Right kidney (tissue), 9 donors: Measurements from ENCODE around the gene SMARCA1.
A peak's percentile ranks its signal among the peaks of the same experiment; 100 is the strongest.
"Not testable (repeated sequence)": the region's sequence is repeated elsewhere in the genome, so short reads cannot be mapped to it uniquely, and the experiment has no call there.

Experiments
- DNase-seq: peaks from one replicate; pipeline ENCODE4 v3.0.0-alpha.2; 2016
- long read RNA-seq, 8 donors: transcript quantifications; one replicate each; lab custom pipeline, GENCODE V29; 2026

Gene SMARCA1, protein sequence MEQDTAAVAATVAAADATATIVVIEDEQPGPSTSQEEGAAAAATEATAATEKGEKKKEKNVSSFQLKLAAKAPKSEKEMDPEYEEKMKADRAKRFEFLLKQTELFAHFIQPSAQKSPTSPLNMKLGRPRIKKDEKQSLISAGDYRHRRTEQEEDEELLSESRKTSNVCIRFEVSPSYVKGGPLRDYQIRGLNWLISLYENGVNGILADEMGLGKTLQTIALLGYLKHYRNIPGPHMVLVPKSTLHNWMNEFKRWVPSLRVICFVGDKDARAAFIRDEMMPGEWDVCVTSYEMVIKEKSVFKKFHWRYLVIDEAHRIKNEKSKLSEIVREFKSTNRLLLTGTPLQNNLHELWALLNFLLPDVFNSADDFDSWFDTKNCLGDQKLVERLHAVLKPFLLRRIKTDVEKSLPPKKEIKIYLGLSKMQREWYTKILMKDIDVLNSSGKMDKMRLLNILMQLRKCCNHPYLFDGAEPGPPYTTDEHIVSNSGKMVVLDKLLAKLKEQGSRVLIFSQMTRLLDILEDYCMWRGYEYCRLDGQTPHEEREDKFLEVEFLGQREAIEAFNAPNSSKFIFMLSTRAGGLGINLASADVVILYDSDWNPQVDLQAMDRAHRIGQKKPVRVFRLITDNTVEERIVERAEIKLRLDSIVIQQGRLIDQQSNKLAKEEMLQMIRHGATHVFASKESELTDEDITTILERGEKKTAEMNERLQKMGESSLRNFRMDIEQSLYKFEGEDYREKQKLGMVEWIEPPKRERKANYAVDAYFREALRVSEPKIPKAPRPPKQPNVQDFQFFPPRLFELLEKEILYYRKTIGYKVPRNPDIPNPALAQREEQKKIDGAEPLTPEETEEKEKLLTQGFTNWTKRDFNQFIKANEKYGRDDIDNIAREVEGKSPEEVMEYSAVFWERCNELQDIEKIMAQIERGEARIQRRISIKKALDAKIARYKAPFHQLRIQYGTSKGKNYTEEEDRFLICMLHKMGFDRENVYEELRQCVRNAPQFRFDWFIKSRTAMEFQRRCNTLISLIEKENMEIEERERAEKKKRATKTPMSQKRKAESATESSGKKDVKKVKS
- long read RNA-seq, donor 1, partial matches to known transcripts: 52 of 53 reads
- long read RNA-seq, donor 1, other reads (novel, unspliced or antisense): 0 of 53 reads
- long read RNA-seq, donor 2, partial matches to known transcripts: 8 of 12 reads
- long read RNA-seq, donor 2, other reads (novel, unspliced or antisense): 0 of 12 reads
- long read RNA-seq, donor 3, partial matches to known transcripts: 0 of 1 reads
- long read RNA-seq, donor 3, other reads (novel, unspliced or antisense): 0 of 1 reads
- long read RNA-seq, donor 4, partial matches to known transcripts: 13 of 17 reads
- long read RNA-seq, donor 4, other reads (novel, unspliced or antisense): 0 of 17 reads
- long read RNA-seq, donor 5, partial matches to known transcripts: 10 of 13 reads
- long read RNA-seq, donor 5, other reads (novel, unspliced or antisense): 0 of 13 reads
- long read RNA-seq, donor 6, partial matches to known transcripts: 14 of 15 reads
- long read RNA-seq, donor 6, other reads (novel, unspliced or antisense): 0 of 15 reads
- long read RNA-seq, donor 7, partial matches to known transcripts: 16 of 19 reads
- long read RNA-seq, donor 7, other reads (novel, unspliced or antisense): 0 of 19 reads
- long read RNA-seq, donor 8, transcript SMARCA1-201 (25 exons, 3,564 nt): major isoform, 6 of 21 reads
- long read RNA-seq, donor 8, partial matches to known transcripts: 14 of 21 reads
- long read RNA-seq, donor 8, other reads (novel, unspliced or antisense): 0 of 21 reads

- DNase-seq: peak; percentile 82
Measured at GRCh38 chrX:129523079-129523911, at the start of gene SMARCA1. TSS of gene SMARCA1 (minus strand) at chrX:129523490. CDS start at chrX:129523370, 120 bp downstream.

GRCh38 chrX:129572422-129572821 lies 49.1 kb upstream of the SMARCA1 start:
- DNase-seq: no peak

DNA sequence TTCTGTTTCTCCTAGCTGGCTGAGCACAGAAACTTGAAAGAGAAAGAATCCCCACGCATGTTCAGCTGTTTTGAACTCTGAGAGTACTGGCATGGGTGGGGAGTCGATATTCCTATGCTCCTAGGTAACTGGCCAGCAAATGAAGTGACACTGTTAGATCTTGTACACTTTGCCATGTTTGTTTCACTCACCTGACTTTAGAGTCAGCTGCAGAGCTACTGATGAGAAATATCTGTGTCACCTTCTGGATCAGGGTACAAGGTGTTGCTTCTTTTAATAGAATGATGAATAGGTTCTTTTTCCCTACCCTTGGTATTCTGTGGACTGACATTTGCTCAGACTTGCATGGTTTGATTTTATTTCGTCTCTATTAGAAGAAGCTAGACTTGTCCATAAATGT lies 45.1 kb upstream of the SMARCA1 start:
- DNase-seq: no peak

DNA sequence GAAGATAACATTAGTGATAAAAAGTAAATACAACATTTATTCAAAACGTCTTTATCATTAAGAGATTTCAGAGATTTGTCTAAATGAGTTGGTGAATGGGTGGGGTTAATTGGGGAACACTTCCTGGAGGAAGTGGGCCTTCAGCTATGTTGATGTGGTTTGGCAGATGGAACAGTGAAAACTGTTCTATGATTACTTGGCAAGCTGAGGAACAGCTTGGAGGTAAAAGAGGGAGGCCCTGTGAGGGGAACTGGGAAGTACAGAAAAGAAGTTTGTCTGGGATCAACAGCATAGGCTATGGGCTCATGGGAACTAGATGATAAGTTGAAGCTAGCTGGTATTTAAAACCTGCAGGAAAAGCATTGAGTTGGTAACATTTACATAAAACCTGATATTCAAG lies 42.8 kb upstream of the SMARCA1 start:
- no peak for DNase-seq

- no peak for DNase-seq
Measured at GRCh38 chrX:129565046-129565650, 41.9 kb upstream of the SMARCA1 start.

GRCh38 chrX:129564345-129564744 lies 41.1 kb upstream of the SMARCA1 start:
- not testable (repeated sequence) for DNase-seq

DNA sequence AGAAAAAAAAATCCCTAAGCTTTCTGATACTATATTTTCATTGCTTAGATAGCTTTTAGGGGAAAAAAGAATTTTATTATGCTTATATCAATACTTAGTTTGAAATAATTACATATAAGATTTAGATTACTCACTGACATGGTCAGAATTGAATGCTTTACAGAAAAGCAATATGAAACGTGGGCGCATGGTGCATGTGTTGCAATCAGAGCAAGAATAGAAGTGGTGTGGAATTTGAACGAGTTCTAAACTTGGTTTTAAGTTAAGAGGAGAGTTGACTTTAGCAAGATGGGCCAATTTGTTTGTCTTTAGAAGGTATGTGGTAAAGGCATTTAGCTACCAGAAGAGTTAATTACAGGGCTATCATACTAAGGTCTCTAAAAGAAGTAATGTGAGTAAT lies 38.2 kb upstream of the SMARCA1 start:
- DNase-seq: no peak

- DNase-seq: no peak
Measured at GRCh38 chrX:129559783-129560182, 36.5 kb upstream of the SMARCA1 start.

DNA sequence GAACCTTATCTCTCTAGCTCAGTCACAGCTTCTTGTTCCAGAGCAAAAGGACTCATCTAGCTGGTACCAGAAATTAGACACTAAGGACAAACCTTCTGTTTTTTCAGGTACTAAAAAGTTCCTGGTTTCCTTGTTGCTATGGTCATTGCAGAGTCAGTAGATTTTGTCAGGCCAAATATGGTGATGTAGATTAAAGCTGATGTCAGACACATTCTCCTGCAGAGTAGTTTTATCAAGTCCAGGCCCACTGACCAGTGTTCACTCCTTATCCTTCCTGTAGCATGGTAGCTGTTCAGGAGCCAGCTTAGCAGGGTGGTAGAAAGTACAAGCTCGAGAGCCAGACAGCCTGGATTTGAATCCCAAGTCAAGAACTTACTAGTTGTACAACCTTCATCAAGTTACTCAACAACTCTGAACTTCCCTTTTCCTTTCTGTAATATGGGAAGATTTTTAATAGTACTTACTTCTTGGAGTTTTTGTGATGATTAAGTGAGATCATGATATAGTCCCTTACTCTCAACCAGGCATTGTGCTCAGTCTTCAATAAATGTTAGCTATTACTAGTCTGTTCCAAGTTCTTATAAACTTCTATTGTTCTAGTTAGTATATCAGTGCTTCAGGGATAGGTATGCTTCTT lies 34.7 kb upstream of the SMARCA1 start:
- DNase-seq: no peak

DNA sequence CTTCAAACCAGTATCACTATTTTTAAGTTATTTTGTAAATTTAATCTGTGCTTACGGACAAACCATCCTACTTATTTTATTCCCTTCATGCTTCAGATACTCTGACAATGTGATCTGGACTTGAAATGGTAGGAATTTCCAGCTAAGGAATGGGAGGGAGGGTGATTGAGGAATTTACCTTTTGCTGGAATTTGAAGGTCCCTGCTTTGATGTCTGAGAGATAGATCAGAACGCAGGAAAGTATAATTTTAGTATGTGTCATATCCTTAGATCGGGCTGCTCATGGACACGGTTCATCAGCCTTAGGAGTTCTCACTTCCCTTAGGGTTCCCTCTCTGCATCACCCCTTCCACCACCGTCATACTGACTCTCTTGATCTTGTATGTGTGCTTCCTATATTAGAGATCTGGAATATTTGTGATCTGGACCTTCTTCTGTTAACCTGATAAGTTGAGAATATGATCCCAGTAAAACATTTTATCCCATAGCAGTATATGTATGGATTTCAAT lies 33.6 kb upstream of the SMARCA1 start:
- no peak for DNase-seq

DNA sequence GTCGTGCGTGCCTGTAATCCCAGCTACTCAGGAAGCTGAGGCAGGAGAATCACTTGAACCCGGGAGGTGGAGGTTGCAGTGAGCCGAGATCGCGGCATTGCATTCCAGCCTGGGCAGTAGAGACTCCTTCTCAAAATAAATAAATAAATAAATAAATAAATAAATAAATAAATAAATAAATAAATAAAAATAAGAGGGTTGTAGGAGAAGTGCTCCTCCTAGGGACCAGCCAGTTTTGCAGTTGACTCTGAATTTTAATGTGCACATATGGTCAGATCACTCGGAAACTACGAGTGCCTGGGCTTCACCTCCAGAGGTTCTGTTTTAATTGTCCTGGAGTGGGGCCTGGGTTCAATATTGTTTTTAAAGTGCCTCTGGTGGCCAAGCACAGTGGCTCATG lies 31.5 kb upstream of the SMARCA1 start:
- not testable (repeated sequence) for DNase-seq

GRCh38 chrX:129553619-129554288 lies 30.5 kb upstream of the SMARCA1 start:
- DNase-seq: no peak

DNA sequence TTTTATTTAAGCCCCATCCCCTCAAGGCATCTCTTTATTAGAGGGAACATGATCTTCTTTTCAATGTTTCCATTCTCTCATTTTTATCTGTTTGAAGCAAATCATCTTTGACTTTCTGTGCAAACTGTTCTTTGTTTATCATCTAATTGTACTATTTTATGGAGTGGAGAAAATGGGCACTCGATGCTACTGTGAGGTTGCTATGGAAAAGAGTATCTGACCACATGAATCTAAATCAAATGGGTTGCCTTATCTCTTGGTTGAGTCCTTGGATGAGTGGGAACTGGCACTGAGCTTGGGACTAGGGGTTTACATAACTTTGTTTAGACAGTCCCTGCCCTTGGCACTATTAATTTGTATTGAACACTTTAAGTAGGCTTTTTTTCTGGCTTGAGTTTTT lies 25.8 kb upstream of the SMARCA1 start:
- no peak for DNase-seq

- no peak for DNase-seq
Measured at GRCh38 chrX:129545408-129545807, 22.1 kb upstream of the SMARCA1 start.

GRCh38 chrX:129544780-129545179 lies 21.5 kb upstream of the SMARCA1 start:
- DNase-seq: no peak

DNA sequence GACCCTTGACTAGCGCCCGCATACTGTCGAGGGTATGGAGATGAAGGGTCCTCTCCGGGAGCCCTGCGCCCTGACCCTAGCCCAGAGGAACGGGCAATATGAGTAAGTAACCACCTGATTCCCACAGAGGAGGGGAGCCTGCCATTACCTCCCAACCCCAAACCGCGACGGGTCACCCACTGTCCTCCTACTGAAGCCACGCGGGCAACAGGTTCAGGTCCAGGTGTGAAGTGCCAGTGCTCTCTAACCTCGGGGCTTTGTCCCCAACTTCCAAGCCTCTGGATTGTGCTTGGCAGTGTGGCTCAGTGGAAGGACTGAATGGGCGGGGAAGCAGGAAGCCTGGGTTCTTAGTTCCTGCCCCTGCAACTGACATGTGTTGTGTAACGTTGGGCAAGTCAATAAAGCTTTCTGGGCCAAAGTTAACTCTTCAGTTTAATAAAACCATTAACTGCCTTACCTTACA lies 17.5 kb upstream of the SMARCA1 start:
- DNase-seq: peak; percentile 17

GRCh38 chrX:129540068-129540653 lies 16.9 kb upstream of the SMARCA1 start, which contains the start of gene OCRL:
TSS of gene OCRL (plus strand) at chrX:129540259. CDS start at chrX:129540440, 181 bp downstream.
- DNase-seq: peak; percentile 82
